HCT116 (cell line): Measurements from ENCODE around the gene KLC4. TPM values are rescaled to one million over a fixed set of nuclear protein-coding genes. Genes with fewer than 3 reads are reported as not detected.

Experiments used
- ATAC-seq: fragments of 200-7000 bp; cut with Tn5 transposase; 2 replicates; pipeline ENCODE4 v1.9.1; 2020; ENCODE audit warnings: mild to moderate bottlenecking, moderate library complexity
- BruUV-seq: library from RNA; stranded (reverse); fragments of 400-500 nt; replicated peaks from 2 replicates; lab custom pipeline; 2021; lab: Mats Ljungman, UMichigan
- CTCF ChIA-PET: fragments of 300-600 bp; sonication (Branson Sonifier 250); formaldehyde crosslinking; loops from one replicate; lab custom pipeline; 2021; ENCODE audit warnings: antibody characterized with exemption; lab: Charles Lee
- POLR2A ChIA-PET: fragments of 300-600, 350-600 bp; sonication (Branson Sonifier 250); formaldehyde crosslinking; loops from one replicate; lab custom pipeline; 2021; ENCODE audit warnings: antibody characterized with exemption; lab: Charles Lee
- RAD21 ChIA-PET, 2 experiments: fragments of 300-600 bp; sonication (Branson Sonifier 250); formaldehyde crosslinking; loops; one replicate each; lab custom pipeline; 2023; ENCODE audit warnings: low total read pairs in 2 of 2; ENCODE audit not compliant: uncharacterized antibody in 2 of 2, unreplicated experiment in 2 of 2, low non-redundant PET in 1 of 2; lab: Charles Lee
- DNase-seq: peaks from one replicate; pipeline ENCODE4 v3.0.0-alpha.2; 2010; ENCODE audit warnings: low read depth, low spot score
- H2AFZ ChIP-seq: fragments of 200-600 bp; shearing (Covaris generic), sonication (generic); 2 replicates; pipeline ENCODE4 v1.6.1; 2017; ENCODE audit warnings: low read depth, mixed run types, mixed read lengths, antibody characterized with exemption, low read length; ENCODE audit not compliant: poor library complexity, severe bottlenecking
- H3K27ac ChIP-seq: 2 replicates; pipeline ENCODE4 v1.5.1; 2012; ENCODE audit warnings: low read depth, low read length
- H3K27me3 ChIP-seq: fragments of 200-600 bp; sonication (generic); 2 replicates; pipeline ENCODE4 v1.6.1; 2016; ENCODE audit warnings: mixed run types, low read length, mixed read lengths; ENCODE audit not compliant: insufficient read depth
- H3K36me3 ChIP-seq, 2 experiments: fragments of 200-500 bp in 1 of 2; fragments of 200-600 bp in 1 of 2; sonication (Bioruptor generic) in 1 of 2; sonication (generic) in 1 of 2; 2 replicates each; pipeline versions ENCODE4 v1.5.1 to v1.6.1; 2014 to 2016; ENCODE audit warnings: low read length in 2 of 2, inconsistent platforms in 1 of 2, mixed read lengths in 1 of 2, mixed run types in 1 of 2; ENCODE audit not compliant: insufficient read depth in 2 of 2, control insufficient read depth in 1 of 2
- H3K4me1 ChIP-seq, 2 experiments: fragments of 200-600 bp in 1 of 2; sonication (generic) in 1 of 2; 2 replicates each; pipeline versions ENCODE4 v1.5.1 to v1.6.1; 2012 to 2017; ENCODE audit warnings: low read length in 2 of 2, inconsistent platforms in 1 of 2, mild to moderate bottlenecking in 1 of 2, mixed read lengths in 1 of 2, mixed run types in 1 of 2, moderate library complexity in 1 of 2; ENCODE audit not compliant: insufficient read depth in 2 of 2, control insufficient read depth in 1 of 2
- H3K4me2 ChIP-seq: fragments of 200-600 bp; sonication (generic); 2 replicates; pipeline ENCODE4 v1.6.1; 2017; ENCODE audit warnings: mixed run types, low read length, mixed read lengths
- H3K4me3 ChIP-seq, 2 experiments: fragments of 200-600 bp in 1 of 2; sonication (generic) in 1 of 2; replicated peaks in 1 of 2; 2 replicates each; pipeline ENCODE4 v1.5.1; 2011 to 2016; ENCODE audit warnings: low read length in 2 of 2, control low read depth in 1 of 2, low read depth in 1 of 2, mild to moderate bottlenecking in 1 of 2, mixed read lengths in 1 of 2, mixed run types in 1 of 2
- H3K79me2 ChIP-seq: fragments of 200-600 bp; sonication (generic); 2 replicates; pipeline ENCODE4 v1.6.1; 2017; ENCODE audit warnings: mild to moderate bottlenecking, mixed run types, low read length, moderate library complexity, mixed read lengths; ENCODE audit not compliant: insufficient read depth
- H3K9ac ChIP-seq: fragments of 200-600 bp; sonication (generic); 2 replicates; pipeline ENCODE4 v1.6.1; 2016; ENCODE audit warnings: low read length, mixed read lengths
- H3K9me2 ChIP-seq: fragments of 200-600 bp; sonication (generic), shearing (Covaris generic); 2 replicates; pipeline ENCODE4 v1.6.1; 2017; ENCODE audit warnings: mixed run types, mild to moderate bottlenecking, moderate library complexity; ENCODE audit not compliant: insufficient read depth
- H3K9me3 ChIP-seq, 2 experiments: fragments of 200-500 bp in 1 of 2; fragments of 200-600 bp in 1 of 2; sonication (Bioruptor generic) in 1 of 2; sonication (generic) in 1 of 2; 2 replicates each; pipeline ENCODE4 v1.6.1; 2014 to 2017; ENCODE audit warnings: low read length in 2 of 2, mixed read lengths in 2 of 2, inconsistent platforms in 1 of 2, low read depth in 1 of 2, mild to moderate bottlenecking in 1 of 2, mixed run types in 1 of 2, moderate library complexity in 1 of 2; ENCODE audit not compliant: control insufficient read depth in 1 of 2, insufficient read depth in 1 of 2
- H4K20me1 ChIP-seq: fragments of 200-600 bp; sonication (generic), shearing (Covaris generic); 2 replicates; pipeline ENCODE4 v1.6.1; 2017; ENCODE audit warnings: mixed run types, mild to moderate bottlenecking, moderate library complexity; ENCODE audit not compliant: insufficient read depth
- ATF3 ChIP-seq: IDR thresholded peaks from 2 replicates; pipeline ENCODE4 v1.6.1; 2012
- CEBPB ChIP-seq: IDR thresholded peaks from 2 replicates; pipeline ENCODE4 v1.6.1; 2012; ENCODE audit warnings: low read depth
- EGR1 ChIP-seq: IDR thresholded peaks from 2 replicates; pipeline ENCODE4 v1.6.1; 2012; ENCODE audit warnings: low read depth
- ELF1 ChIP-seq: IDR thresholded peaks from 2 replicates; pipeline ENCODE4 v1.6.1; 2012; ENCODE audit warnings: low read depth, borderline replicate concordance
- EZH2phosphoT487 ChIP-seq: fragments of 200-600 bp; IDR thresholded peaks from 2 replicates; pipeline ENCODE4 v1.6.1; 2018; ENCODE audit warnings: antibody characterized with exemption, borderline replicate concordance
- FOSL1 ChIP-seq: IDR thresholded peaks from 2 replicates; pipeline ENCODE4 v1.6.1; 2012; ENCODE audit warnings: low read depth
- JUND ChIP-seq: IDR thresholded peaks from 2 replicates; pipeline ENCODE4 v1.6.1; 2012
- POLR2A ChIP-seq: IDR thresholded peaks from 2 replicates; pipeline ENCODE4 v1.7.0; 2011; ENCODE audit warnings: borderline replicate concordance; ENCODE audit not compliant: insufficient read depth, insufficient read length; ENCODE audit errors: extremely low read depth
- POLR2AphosphoS5 ChIP-seq: IDR thresholded peaks from 2 replicates; pipeline ENCODE4 v1.6.1; 2011; ENCODE audit warnings: mild to moderate bottlenecking, low read depth, low read length, moderate library complexity
- RAD21 ChIP-seq: IDR thresholded peaks from 2 replicates; pipeline ENCODE4 v1.6.1; 2012; ENCODE audit warnings: low read depth, mild to moderate bottlenecking
- SRF ChIP-seq: IDR thresholded peaks from 2 replicates; pipeline ENCODE4 v1.6.1; 2012; ENCODE audit warnings: low read depth
- ZNF274 ChIP-seq: fragments of 200-500 bp; sonication (Bioruptor generic); IDR thresholded peaks from 2 replicates; pipeline ENCODE4 v1.6.1; 2014; ENCODE audit warnings: mild to moderate bottlenecking, low read depth, low read length, inconsistent platforms
- intact Hi-C: fragments of 100-400 bp; cut with micrococcal nuclease; formaldehyde crosslinking; loops from 2 replicates; pipeline ENCODE4 v1.10.0; 2022
- total RNA-seq: library from RNA; stranded (reverse); gene quantifications from one replicate; pipeline ENCODE4 v1.2.1, GENCODE V29; 2021; ENCODE audit not compliant: unreplicated experiment
- TF ChIP-seq, protein P1 (sequence below): IDR thresholded peaks from 2 replicates; pipeline ENCODE4 v1.6.1; 2011; ENCODE audit warnings: mild to moderate bottlenecking, low read length, moderate library complexity; ENCODE audit not compliant: insufficient replicate concordance; ENCODE audit errors: extremely low read depth
- TF ChIP-seq, protein P2 (sequence below): IDR thresholded peaks from 2 replicates; pipeline ENCODE4 v1.6.1; 2012

Gene KLC4
- total RNA-seq, 1 experiment from 2014 or later: 16.2 TPM

- no peak overlapping the region for H3K27ac ChIP-seq
- POLR2A ChIA-PET: no interaction called here
- DNase-seq (no peak), ATAC-seq (no peak)
- BruUV-seq: no TSS peak
- TF ChIP-seq ELF1 (no peak), EZH2phosphoT487 (no peak), ZNF274 (no peak), POLR2AphosphoS5 (no peak)
- no peak overlapping the region for H3K4me2 ChIP-seq
- CTCF ChIA-PET: no interaction called here
- no peaks in the 10 kb centered on the region for H4K20me1 ChIP-seq
- H3K9me2 ChIP-seq: no peaks in the 10 kb centered on the region
- peaks cover 0 to 2% of the 10 kb centered on the region in 2 experiments; a peak in 2 of 4 replicates for H3K36me3 ChIP-seq
- RAD21 ChIA-PET: no interaction called here
- intact Hi-C loops: no loop called here
- H3K79me2 ChIP-seq: peaks cover 91% of the 10 kb centered on the region
- H3K9ac ChIP-seq: no peak overlapping the region
- no peak overlapping the region for H2AFZ ChIP-seq
- H3K27me3 ChIP-seq: no peaks in the 10 kb centered on the region
- peaks cover 8 to 17% of the 10 kb centered on the region in 2 experiments for H3K4me1 ChIP-seq
- no peak overlapping the region for H3K4me3 ChIP-seq
- H3K9me3 ChIP-seq: no peaks in the 10 kb centered on the region
Observed at GRCh38 chr6:43082806-43083655, 23.6 kb downstream of the KLC4 start.

DNA sequence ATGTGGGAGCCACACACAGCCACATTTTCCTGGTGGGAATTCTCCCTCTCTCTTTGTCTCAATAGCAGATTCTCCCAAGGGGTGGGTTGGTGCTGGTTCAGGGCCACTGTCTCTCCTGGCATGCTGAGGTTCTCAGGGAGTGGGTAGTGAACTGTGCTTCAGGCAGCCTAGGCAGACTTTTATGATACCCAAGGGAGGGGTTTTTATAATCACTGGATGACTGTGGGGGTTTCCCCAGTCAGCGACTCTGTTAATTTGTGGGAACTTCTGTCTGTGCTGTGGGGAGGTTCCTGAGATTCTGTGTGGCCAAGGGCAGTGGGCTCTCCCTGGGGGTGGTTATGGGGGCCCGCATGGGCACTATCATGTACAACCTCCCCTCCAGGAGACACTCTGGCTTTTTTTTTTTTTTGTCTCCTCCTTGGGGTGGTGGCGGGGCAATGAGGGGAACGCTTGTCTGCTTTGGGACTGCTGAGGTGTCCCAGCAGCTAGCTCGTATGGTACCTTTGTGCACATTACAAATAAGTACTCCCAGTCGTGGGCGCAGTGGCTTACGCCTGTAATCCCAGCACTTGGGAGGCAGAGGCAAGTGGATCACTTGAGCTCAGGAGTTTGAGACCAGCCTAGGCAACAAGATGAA is 26.7 kb downstream of the KLC4 start:
- ATAC-seq: no peak
- Histone ChIP-seq H3K4me2 (no peak overlapping the region), H3K9me3 (no peaks in the 10 kb centered on the region), H3K4me1 (peaks cover 24 to 47% of the 10 kb centered on the region in 2 experiments), H2AFZ (no peak overlapping the region), H3K79me2 (peaks cover 94% of the 10 kb centered on the region), H3K9me2 (no peaks in the 10 kb centered on the region), H3K36me3 (peaks cover 0 to 1% of the 10 kb centered on the region in 2 experiments; a peak in 1 of 4 replicates), H3K27me3 (no peaks in the 10 kb centered on the region), H3K27ac (no peak overlapping the region), H3K4me3 (no peak overlapping the region), H4K20me1 (no peaks in the 10 kb centered on the region), H3K9ac (no peak overlapping the region)
- ChIA-PET CTCF (no interaction called here), POLR2A (interaction anchor here (0.5 kb wide), 1 partner anchor 19 kb away, joined by 3 read pairs; no protein-coding TSS in a partner anchor), RAD21 (no interaction called here)
- no TSS peak for BruUV-seq
- intact Hi-C loops: no loop called here
- no peak for DNase-seq
- no peak for TF ChIP-seq SRF
- no peak for TF ChIP-seq ATF3
- TF ChIP-seq POLR2AphosphoS5: no peak
- TF ChIP-seq, protein P1, sequence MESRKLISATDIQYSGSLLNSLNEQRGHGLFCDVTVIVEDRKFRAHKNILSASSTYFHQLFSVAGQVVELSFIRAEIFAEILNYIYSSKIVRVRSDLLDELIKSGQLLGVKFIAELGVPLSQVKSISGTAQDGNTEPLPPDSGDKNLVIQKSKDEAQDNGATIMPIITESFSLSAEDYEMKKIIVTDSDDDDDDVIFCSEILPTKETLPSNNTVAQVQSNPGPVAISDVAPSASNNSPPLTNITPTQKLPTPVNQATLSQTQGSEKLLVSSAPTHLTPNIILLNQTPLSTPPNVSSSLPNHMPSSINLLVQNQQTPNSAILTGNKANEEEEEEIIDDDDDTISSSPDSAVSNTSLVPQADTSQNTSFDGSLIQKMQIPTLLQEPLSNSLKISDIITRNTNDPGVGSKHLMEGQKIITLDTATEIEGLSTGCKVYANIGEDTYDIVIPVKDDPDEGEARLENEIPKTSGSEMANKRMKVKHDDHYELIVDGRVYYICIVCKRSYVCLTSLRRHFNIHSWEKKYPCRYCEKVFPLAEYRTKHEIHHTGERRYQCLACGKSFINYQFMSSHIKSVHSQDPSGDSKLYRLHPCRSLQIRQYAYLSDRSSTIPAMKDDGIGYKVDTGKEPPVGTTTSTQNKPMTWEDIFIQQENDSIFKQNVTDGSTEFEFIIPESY: no peak
- no peak for TF ChIP-seq POLR2A
- TF ChIP-seq, protein P2, sequence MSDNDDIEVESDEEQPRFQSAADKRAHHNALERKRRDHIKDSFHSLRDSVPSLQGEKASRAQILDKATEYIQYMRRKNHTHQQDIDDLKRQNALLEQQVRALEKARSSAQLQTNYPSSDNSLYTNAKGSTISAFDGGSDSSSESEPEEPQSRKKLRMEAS: no peak
- no peak for TF ChIP-seq EZH2phosphoT487
- no peak for TF ChIP-seq ZNF274
- TF ChIP-seq JUND: no peak
- no peak for TF ChIP-seq EGR1
- no peak for TF ChIP-seq RAD21
- no peak for TF ChIP-seq CEBPB
- TF ChIP-seq FOSL1: no peak
